ENCODE results near the gene FAM43A. TPM values are rescaled to one million over a fixed set of nuclear protein-coding genes. Genes with fewer than 3 reads are reported as not detected.
A peak's percentile ranks its signal among the peaks of the same experiment; 100 is the strongest.

Gene FAM43A
- polyA plus RNA-seq, 2 of the 4 experiments (the other 2 are of a cell fraction) = 0.89 to 2.3 TPM

DNA sequence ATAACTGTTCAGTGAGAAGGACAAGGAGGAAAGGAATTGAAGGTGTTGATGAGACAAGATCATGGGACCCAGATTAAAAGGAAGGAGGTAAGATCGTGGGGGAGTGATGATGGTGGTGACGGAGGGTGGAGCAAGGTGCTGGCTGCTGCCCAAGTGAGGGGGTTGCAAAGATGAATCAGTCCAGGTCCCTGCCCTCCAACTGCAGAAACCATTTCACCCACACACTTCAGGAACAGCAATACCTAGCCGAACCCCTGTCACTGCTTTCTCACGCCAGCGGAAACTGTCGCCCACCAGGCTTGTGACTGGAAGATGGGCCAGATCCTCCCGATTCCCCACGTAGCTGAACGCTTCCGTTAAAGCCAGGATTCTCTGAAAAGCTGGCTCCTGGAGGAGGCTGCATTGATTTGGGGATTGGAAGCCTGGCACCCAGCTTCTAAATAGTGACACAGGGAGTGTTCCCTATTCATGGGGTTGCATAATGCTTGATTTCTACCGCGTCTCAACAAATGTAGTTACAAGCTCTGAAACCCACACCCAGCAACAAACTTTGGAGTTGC lies 10.5 kb upstream of the FAM43A start:
- POLR2A ChIA-PET = no interaction called here
- peaks cover 11% of the 10 kb centered on the region; the same call in 2 of the 3 replicates for H3K4me1 ChIP-seq
- ATAC-seq (no peak), FAIRE-seq (no peak), DNase-seq (ENCODE audit: low read depth in 1 of 2, low spot score in 1 of 2) (no peak)
- H3K4me3 ChIP-seq = no peak overlapping the region
- WGBS (ENCODE audit: missing lambda C conversion rate) = 39% methylated on average over 12 of the region's 12 CpGs
- no peaks in the 10 kb centered on the region for H3K9me3 ChIP-seq
- CTCF ChIA-PET = interaction anchor here (0.9 to 2.0 kb wide), 3 partner anchors 12 to 596 kb away, joined by 4 to 13 read pairs (median 4); partner anchors contain the start of gene XXYLT1
- H3K4me2 ChIP-seq = peak overlapping the region; percentile 12; the same call in 1 of the 3 replicates
- TF ChIP-seq, protein P1, sequence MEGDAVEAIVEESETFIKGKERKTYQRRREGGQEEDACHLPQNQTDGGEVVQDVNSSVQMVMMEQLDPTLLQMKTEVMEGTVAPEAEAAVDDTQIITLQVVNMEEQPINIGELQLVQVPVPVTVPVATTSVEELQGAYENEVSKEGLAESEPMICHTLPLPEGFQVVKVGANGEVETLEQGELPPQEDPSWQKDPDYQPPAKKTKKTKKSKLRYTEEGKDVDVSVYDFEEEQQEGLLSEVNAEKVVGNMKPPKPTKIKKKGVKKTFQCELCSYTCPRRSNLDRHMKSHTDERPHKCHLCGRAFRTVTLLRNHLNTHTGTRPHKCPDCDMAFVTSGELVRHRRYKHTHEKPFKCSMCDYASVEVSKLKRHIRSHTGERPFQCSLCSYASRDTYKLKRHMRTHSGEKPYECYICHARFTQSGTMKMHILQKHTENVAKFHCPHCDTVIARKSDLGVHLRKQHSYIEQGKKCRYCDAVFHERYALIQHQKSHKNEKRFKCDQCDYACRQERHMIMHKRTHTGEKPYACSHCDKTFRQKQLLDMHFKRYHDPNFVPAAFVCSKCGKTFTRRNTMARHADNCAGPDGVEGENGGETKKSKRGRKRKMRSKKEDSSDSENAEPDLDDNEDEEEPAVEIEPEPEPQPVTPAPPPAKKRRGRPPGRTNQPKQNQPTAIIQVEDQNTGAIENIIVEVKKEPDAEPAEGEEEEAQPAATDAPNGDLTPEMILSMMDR (IDR thresholded peaks at IDR 0.05) = no peak
- TF ChIP-seq REST (IDR thresholded peaks at IDR 0.05) (no peak), HOXB13 (CRISPR knock-in tag; IDR thresholded peaks at IDR 0.05; ENCODE audit: low read depth) (no peak), HMGXB4 (CRISPR knock-in tag; IDR thresholded peaks at IDR 0.05; ENCODE audit: borderline replicate concordance) (no peak), MYC (IDR thresholded peaks at IDR 0.05; ENCODE audit: borderline replicate concordance, low read length) (no peak), CHD4 (IDR thresholded peaks at IDR 0.05; ENCODE audit: borderline replicate concordance) (no peak), SREBF2 (IDR thresholded peaks at IDR 0.05) (no peak), MAFK (IDR thresholded peaks at IDR 0.05; ENCODE audit: partially characterized antibody) (no peak), ZSCAN20 (CRISPR knock-in tag; IDR thresholded peaks at IDR 0.05) (no peak), POLR2A (IDR thresholded peaks at IDR 0.05; ENCODE audit: low read length) (no peak), ATOH8 (CRISPR knock-in tag; IDR thresholded peaks at IDR 0.05; ENCODE audit: low read depth) (no peak), CBX2 (IDR thresholded peaks at IDR 0.05; ENCODE audit: borderline replicate concordance, low read depth) (no peak), KDM1A (IDR thresholded peaks at IDR 0.05; ENCODE audit: low read depth) (no peak), NR3C1 (IDR thresholded peaks at IDR 0.05) (no peak), HES2 (IDR thresholded peaks at IDR 0.05) (no peak), EP300 (IDR thresholded peaks at IDR 0.05) (no peak), NFE2L2 (conservative IDR thresholded peaks at IDR 0.05; ENCODE audit: low read length) (no peak)
- TF ChIP-seq, protein P2, sequence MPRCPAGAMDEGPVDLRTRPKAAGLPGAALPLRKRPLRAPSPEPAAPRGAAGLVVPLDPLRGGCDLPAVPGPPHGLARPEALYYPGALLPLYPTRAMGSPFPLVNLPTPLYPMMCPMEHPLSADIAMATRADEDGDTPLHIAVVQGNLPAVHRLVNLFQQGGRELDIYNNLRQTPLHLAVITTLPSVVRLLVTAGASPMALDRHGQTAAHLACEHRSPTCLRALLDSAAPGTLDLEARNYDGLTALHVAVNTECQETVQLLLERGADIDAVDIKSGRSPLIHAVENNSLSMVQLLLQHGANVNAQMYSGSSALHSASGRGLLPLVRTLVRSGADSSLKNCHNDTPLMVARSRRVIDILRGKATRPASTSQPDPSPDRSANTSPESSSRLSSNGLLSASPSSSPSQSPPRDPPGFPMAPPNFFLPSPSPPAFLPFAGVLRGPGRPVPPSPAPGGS (IDR thresholded peaks at IDR 0.05) = no peak
- no peak overlapping the region for H3K27ac ChIP-seq

Measured in A549 (cell line).